ENCODE results near the gene MTFR1L.

MTFR1L gene

DNA sequence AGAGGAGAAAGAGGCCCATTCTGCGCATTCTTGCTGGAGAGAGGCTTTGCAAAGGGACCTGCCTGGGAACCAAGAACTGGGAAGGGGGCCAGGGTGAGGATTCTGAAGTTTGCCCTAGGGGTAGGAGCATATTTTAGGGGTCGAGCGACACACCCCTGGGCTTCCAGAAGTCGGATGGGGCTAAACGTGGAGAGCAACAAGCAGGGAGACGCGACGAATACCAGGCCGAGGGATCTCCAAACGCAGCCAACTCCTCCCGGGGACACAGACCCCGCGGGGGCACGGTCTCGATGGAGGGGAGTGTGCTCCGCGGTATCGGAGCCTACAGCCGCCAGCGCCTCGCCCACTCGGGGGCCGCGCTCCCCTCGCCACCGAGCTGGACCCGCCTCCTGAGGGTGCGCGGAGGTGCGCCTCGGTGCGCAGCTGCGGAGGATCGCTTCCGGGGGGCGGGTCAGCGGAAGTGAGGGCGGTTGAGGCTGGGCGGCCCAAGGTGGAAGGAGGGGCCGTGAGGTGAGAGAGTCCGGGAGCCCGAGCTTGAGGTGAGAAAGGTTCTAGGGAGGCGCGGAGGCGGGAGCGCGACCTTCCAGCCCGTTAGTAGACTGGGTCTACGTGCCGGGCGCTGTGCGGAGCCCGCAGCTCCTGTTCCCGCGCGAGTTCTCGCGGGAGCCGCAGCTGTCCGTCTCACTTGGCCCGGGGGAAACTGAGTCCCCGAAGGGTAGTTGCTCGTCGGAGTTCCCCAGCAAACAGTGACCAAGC, at the start of gene MTFR1L:
Gene MTFR1L (plus strand): TSS at position 464 of the 756 bp plus-strand sequence. CDS start 3,151 bp downstream, outside the sequence.
- DNase-seq (ENCODE audit: low read depth in 2 of 3, low spot score in 2 of 3): peak; percentile 76 to 87 (median 78)

DNA sequence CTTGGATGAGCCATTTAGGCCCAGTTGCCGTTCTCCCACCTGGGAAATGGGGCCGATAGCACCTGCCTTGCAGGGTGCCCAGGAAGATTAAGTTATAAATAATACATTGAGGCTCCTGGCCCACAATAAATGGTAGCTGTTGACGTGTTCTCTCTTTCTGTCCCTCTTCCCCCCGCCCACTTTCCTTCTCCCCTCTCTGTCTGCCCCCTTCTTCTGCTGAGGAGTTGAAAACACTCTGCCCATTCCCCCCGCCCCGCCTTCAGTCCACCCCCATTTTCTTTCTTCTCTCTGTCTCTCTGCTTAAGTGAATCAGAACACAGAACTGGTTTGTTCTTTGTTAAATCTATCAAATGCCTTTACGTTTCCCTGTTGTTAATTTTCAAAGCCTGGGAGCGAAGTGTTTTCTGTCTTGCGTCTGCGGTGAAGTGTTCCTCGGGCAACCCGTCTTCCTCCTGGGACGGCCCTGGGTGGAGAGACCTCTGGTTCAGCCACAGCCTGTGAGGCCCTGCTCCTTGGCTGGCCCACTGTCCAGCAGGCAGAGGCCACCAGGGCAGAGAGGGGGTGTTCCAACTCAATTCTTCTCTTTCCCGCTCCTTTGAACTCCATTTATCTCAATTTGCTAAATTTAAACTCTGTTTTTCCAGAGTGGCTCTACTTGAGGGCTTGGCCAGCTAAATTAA, 49.1 kb upstream of the MTFR1L start:
- no peak for DNase-seq (ENCODE audit: low read depth in 2 of 3, low spot score in 2 of 3)

DNA sequence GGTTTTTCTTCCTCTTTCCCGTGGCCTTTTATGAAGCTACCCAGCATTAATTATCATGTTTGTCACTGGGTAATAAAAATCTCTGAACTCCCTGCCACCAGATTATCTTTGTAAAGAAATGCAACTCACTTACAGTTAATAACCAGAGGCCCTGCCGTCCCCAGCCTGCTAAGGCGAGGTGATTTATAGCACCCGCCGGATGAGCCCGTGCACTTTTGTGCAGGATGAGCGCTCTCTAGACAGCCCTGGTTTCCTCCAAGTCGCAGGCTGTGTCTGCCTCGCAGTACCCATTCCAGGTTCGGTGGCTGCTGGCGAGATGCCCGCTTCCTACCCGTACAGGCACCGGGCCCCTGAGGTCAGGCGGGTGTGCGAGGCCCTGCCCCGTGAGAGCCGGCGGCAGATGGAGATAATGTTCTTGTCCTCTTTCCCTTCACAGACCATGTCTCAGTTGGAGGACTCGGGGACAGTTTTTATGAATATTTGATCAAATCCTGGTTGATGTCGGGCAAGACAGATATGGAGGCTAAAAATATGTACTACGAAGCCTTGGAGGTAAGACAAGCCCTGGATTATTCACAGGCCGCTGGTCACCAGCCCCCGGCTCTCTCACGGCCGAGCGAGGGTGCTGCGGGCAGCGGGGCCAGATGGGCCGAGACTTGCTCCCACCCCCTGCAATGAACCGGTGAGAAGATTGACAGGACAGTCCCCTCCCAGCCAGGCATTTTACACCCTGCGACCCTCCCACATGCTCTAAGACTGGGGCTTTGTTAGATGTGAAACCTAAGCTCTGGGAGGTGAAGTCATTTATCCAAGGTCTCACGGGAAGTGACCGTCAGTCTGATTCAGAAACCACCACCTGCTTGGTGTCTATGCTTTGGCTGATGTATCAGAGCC, 48.3 kb upstream of the MTFR1L start:
- DNase-seq (ENCODE audit: low read depth in 2 of 3, low spot score in 2 of 3): no peak

DNA sequence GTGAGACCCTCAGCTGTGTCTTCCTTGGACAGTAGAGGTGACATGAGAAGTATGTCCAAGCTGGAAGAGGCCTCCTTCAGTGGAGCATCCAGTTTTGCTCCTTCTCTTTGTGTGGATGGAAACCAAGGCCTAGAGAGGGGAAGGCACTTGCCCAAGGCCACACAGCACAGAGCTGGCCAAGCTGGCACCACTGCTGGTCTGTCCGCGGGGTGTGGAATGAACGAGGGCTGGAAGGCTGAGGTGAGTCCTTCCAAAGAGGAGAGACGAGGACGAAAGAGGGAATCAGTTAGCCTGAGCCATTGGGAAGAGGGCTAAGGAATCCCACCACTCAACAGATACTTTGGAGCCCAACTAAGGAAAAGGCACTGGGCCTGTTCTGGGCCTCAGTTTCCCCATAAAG, 47.6 kb upstream of the MTFR1L start:
- DNase-seq (ENCODE audit: low read depth in 2 of 3, low spot score in 2 of 3): no peak

DNA sequence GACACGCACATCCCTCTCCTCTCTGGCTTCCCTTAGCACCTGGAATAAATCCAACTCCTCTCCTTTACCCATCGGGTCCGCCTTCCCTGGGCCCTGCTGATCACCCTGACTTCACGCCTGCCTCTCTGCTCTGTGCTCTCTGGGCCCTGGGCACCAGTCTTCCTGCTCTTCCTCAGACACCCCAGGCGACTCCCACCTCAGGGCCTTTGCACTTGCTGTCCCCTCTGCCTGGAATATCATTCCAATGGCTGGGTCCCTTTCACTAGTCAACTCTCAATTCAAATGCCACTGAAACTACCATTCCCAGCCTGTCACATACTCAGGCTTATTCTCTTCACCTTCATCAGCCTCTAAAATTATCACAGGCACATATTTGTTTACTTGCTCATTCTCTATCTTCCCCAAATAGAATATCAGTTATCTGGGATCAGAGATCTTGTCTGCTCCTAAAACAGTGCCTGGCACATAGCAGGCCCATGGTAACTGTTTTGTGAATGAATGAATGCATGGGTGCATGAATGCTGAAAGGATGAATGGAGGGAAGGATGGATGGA, 47.0 kb upstream of the MTFR1L start:
- no peak for DNase-seq (ENCODE audit: low read depth in 2 of 3, low spot score in 2 of 3)

DNA sequence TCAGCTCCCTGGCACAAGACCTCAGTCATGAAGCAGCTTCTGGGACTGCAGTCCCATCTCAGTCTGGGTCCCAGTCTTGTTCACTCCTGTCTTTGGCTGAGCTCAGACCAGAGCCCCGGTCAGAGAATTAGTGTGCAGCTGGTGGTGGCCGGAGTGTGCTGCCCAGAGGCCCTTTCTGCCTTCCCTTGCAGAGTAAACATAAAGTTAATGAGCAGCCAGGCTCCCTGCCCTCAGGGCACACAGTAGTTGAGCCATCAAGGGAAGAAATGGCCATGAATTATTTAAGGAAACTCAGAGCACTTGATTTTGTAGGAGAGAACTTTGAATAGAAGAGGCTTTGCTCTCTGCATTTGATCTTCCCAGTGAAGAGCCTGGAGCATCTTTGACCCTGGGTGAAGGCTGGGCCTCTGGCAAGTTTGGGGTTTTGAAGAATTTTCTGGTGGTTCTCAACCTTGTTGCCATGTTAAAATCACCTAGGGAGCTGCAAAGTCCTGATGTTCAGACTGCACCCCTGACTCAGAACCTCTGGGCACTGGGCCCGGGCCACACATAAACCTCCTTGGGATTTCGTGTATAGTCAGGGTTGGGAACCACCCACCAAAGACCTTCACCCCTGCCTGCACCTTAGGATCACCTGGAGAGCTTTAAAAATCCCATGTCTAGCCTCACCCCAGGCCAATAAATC, 46.2 kb upstream of the MTFR1L start:
- no peak for DNase-seq (ENCODE audit: low read depth in 2 of 3, low spot score in 2 of 3)

DNA sequence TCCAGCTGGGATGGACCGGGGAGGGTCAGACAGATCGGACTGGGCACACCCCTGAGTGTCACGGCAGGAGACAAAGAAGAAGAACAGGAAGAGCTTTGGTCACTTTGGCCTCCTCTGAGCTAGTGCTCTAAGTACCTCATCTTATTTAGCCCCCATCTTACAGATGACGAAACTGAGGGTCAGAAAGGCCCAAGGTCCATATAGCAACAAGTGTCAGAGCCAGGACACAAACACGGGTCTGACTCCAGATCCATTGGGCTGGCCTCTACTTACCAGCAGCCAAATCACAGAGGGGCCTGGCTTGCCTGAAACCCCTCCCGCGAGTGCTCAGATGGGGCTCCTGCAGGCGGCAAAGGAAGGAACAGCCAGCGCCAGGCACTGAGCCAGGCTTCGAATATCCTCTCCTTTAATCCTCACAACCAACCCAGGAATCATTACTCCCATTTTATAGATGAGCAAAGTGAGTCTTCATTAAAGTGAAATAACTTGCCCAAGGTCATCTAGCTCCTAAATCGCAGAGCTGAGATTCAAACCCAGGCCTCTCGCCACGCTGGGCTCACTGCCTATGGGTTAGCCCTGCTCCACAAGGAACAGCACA, 45.4 kb upstream of the MTFR1L start:
- DNase-seq (ENCODE audit: low read depth in 2 of 3, low spot score in 2 of 3): no peak

DNA sequence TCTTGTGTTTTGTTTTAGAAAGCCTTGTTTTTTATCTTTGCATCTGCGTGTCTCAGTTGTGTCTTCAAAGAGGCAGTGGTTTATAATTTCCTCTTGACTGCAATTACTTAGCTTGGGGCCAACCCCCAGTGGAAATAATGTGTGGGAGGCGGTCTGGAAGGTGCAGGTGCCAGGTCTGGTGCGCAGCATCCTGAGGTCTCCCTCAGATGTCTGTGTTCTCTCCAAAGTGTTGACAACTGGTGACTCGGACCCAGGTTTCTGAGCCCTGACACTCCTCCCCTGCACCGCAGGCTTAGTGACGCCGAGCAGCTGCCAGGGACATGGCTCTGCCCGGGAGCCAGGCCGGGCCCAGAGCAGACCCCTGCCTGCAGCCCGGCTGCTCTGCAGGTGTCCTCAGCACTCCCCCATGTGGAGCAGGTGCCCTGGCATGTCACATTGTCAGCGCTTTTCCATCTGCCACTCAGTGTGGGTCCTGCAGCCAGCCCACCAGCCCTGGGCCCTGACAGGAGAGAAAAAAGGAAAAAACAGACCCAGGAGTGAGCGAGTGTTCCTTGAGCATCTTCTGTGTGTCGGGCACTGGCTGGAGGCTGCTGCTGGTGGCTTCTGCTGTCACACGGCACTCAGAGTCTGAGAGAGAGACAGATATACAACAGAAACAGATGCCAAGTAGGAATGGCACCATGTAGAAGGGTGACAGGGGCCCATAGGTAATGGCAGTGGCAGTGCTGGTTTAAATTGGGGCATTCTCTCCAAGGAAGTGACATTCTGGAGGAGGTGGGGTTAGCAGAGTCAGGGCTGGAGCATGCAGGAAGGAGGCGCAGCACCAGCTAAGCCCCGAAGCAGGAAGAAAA, 44.6 kb upstream of the MTFR1L start:
- DNase-seq (ENCODE audit: low read depth in 2 of 3, low spot score in 2 of 3): peak; percentile 45 to 62 (median 52)

DNA sequence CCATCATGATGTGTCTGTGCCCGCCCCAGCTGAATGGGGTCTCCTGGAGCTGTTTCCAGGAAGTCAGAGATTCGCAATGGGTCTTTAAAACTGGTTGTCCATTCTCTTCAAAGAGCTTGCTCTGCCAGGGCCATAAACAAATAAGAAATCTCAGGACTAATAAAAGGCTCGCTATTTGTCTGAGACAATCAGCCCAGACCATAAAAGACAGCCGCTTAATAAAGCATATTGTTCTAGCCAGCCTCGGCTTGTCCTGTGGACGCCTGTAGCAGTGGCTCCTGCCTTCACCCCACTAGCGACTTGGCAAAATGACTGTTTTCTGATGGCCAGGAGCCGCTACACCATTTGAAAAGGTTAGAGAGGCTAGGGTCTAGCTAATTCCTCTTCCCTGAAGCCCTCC, 40.4 kb upstream of the MTFR1L start:
- no peak for DNase-seq (ENCODE audit: low read depth in 2 of 3, low spot score in 2 of 3)

DNA sequence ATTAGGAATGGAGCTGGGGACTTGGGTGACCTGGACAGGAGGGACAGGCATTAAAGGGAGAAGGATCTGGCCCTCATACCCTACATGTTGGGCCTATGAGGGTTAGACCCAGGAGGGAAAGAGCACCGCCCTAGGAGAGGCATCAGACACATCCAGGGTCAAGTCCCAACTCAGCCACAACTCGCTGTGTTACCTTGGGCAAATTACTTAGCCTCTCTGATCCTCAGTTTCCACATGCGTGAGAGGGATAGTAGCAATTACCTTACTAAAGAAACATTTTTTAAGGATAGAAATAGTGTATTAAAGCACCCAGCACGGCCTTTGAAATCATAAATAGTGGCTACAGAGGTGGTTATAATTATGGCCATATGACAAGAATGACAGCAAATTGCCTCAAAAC, 39.9 kb upstream of the MTFR1L start:
- no peak for DNase-seq (ENCODE audit: low read depth in 2 of 3, low spot score in 2 of 3)

DNA sequence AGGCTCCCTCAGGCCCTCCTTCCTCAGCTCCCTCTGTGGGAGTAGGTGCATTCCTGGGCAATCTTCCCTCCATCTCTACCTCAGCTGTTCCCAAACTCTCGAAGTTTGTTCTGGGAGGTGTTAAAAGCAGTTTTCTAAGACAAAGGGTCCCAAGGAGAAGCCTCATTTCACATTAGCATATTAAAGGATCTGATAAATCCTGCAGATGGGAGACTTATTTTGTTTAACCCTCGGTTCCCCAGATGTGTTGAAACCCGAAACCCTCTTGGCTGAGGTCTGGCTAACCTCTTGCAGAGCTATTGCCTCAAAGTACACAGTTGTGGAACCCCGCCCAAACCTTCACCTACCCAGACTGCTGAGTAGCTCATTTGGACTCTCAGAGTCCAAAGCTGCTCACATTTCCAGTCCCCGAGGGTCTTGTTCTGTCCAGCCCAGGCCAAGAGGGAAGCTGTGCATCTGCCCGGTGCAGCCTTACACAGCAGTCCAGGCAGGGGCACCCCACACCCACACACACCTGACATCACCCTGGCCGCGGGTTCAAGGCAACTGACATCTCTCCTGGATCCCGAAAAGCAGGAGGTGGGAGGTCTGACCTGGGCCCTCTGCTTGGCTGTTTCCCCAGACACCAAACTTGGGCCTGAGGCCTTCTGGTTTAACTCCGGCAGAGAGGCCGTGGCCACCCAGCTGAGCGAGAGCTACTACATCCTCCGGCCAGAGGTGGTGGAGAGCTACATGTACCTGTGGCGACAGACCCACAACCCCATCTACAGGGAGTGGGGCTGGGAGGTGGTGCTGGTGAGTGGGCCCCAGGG, 39.2 kb upstream of the MTFR1L start:
- no peak for DNase-seq (ENCODE audit: low read depth in 2 of 3, low spot score in 2 of 3)

DNA sequence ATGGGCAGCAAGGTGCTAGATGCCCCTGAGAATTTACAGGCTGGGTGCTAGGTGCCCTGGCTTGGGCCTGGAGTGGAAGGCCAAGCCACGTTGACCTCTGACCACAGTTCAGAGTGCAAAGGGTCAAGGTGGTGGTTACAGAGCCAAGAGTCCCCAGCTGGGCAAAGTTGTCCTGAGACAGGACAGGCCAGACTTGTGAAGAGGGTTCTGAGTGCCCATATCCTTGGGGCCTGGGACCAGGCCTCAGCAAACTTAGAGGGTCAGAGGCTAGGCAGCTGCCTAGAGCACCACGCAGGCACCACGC, 38.7 kb upstream of the MTFR1L start:
- DNase-seq (ENCODE audit: low read depth in 2 of 3, low spot score in 2 of 3): no peak

DNA sequence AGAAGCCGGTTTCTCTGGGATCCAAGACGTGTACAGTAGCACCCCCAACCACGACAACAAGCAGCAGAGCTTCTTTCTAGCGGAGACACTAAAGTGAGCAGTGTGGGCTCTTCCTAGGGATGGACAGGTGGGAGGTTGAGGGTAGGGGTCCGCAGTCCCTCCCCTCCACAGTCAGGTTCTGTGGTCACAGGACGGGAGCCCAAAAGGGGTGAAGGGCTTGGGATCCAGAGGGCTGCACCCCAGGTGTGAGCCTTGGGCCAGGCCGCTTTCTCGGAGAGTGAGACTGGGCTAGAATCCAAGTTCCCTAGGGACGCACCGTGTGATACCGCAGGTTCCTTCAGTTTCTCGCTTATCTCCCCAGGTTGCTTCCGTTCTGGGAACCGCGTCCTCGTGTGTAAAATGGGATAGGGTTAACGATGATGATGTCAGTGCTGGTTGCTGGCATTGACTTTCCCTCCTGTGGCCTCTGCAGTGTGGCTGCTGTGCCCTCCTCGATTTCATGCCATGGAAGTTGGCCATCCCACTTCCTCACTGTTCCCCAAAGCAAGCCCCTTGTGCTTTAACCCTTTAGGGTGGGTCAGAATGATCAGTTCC, 37.0 kb upstream of the MTFR1L start:
- no peak for DNase-seq (ENCODE audit: low read depth in 2 of 3, low spot score in 2 of 3)

DNA sequence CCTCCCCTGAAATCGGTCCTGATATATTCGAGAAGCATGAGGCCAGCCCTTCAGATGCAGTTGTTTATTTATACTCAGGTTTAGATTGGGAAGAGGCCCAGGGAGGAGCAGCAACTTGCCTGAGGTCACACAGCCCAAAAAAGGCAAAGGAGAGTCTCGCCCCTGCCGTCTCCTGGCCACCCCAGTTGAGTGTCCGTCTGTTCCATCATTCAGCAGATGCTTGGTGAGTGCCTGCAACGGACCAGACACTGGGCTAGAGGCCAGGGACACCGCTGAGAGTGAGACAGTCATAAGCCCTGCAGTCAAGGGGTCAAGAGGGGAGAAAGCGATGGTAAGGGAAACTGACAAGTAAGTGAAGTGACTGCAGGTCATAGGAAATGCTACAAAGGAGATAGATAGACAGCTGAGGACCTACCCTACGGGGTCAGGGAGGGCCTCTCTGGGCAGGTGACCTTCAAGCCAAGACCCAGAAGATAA, 35.1 kb upstream of the MTFR1L start:
- no peak for DNase-seq (ENCODE audit: low read depth in 2 of 3, low spot score in 2 of 3)

DNA sequence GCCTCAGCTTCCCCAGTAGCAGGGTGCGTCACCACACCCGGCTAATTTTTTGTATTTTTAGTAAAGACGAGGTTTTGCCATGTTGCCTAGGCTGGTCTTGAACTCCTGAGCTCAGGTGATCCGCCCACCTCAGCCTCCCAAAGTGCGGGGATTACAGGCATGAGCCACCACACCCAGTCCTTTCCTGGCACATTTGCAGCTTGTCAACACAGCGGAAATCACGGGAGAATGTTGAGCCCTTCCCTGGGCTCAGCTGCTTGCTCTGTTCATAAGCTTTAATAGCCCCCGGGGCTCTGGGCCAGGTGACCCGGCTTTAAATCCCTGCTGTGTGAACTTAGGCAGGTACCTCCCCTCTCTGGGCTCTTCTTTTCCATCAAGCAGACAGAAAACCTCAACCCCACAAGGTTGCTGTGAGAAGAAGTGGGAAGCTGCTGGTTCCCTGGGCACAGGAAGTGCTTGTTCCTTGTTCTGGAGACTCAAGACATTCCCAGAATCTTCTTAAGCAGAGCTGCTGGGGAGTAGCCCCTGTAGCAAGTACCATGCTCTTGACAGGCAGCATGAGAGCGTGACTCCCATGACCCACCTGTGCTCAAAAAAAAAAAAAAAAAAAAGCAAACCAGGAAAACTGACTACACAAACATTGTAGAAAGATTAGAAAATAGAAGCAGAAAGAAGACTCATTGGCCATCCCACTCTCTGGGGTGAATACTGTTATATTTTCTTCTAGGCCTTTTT, 34.3 kb upstream of the MTFR1L start:
- DNase-seq (ENCODE audit: low read depth in 2 of 3, low spot score in 2 of 3): no peak

DNA sequence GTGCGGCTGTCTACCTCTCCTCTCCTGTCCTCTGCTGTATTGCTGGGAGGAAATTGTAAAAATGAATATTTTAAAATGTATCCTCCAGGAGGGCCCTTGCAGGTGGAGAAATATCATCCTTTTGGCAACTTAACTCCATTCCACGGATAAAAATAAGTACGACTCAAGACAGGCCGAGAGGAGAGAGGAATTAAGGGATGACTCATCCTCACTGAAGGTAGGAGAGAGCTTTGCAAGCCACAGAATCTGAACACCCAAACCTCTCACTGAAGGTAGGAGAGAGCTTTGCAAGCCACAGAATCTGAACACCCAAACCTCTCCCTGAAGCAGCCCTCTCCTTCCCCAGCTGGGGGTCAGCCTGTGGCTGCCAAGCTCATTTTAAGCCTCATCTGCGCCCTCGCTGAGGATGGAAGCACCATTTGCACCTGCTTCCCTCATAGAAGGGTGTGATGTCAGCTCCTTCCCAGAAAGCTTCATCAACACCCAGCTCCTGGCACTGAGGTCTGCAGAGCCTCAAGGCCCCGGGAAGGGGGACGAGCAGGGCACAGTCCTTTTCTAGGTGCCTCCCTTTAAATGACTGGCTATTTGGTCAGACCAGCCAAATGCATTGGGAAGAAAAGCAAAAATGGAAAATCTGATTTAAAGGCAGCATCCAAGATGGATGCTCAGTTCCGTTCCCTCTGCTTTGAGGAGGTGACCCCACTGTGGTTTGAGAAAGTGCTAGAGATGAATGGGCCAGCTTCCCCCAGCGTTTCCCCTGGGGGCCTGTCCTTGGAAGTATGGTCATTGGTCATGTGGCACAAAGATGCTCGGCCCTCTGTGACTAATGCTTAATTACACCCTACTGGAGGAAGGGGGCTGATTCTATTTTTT, 32.6 kb upstream of the MTFR1L start:
- no peak for DNase-seq (ENCODE audit: low read depth in 2 of 3, low spot score in 2 of 3)

DNA sequence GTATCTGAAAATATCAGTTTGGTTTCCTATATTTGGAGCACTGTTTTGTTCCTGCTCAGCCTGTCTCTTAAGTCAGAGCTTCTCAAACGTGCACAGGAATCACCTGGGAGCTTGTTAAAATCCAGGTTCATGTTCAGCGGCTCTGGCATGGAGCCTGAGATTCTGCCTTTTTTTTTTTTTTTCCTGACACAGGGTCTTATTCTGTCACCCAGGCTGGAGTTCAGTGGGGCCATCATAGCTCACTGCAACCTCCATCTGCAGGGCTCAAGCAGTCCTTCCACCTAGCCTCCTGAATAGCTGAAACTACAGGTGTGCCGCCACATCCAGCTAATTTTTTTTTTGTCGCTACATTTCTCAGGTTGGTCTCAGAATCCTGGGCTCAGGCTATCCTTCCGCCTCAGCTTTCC, 32.0 kb upstream of the MTFR1L start:
- no peak for DNase-seq (ENCODE audit: low read depth in 2 of 3, low spot score in 2 of 3)

All from activated CD8-positive, alpha-beta memory T cell treated with anti-CD3 and anti-CD28 coated beads for 48 hours (primary cell).